ENCODE measurements around the gene MYL12A. TPM values are rescaled to one million over a fixed set of nuclear protein-coding genes. Genes with fewer than 3 reads are reported as not detected.

The MYL12A gene
- total and polyA plus RNA-seq, 12 donors, result 708 to 8,349 (median 3,626) TPM

DNA sequence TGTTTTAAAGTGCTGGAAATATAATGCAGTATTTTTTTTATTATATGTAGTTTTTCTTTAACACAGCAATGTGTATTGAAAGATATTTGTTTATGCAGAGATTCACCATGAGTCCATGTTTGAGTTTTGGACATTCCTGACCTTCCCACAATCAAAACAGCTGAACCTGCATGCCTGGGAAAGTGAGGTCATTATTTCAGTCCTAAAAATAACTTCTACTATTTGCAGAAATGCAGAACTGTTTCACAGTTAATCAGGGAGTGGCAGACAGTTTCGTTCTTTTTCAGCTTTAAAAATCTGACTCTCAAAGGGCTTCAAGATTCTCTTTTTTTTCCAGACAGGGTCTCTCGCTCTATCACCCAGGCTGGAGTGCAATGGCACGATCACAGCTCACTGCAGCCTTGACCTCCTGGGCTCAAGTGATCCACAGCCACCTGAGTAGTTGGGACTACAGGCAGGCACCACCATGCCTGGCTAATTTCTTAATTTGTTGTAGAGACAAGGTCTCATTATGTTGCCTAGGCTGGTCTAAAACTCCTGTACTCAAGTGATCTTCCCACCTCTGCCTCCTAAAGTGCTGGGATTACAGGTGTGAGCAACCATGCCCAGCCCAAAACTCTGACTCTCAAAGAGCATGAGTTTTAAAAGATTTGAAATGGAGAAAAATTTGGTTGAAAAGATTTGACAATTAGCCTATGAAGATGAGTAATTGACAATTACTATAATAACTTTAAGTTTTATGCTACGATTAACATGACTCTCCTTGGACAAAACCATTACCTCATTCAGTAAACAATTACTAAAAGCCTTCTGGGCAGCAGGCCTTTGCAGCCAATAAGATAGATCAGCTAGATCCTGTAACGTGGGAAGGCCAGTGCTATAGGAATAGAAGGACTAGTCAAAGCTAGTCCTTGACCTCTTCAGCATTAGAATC, 9.4 kb downstream of the MYL12A start:
- TF ChIP-seq, protein P1, sequence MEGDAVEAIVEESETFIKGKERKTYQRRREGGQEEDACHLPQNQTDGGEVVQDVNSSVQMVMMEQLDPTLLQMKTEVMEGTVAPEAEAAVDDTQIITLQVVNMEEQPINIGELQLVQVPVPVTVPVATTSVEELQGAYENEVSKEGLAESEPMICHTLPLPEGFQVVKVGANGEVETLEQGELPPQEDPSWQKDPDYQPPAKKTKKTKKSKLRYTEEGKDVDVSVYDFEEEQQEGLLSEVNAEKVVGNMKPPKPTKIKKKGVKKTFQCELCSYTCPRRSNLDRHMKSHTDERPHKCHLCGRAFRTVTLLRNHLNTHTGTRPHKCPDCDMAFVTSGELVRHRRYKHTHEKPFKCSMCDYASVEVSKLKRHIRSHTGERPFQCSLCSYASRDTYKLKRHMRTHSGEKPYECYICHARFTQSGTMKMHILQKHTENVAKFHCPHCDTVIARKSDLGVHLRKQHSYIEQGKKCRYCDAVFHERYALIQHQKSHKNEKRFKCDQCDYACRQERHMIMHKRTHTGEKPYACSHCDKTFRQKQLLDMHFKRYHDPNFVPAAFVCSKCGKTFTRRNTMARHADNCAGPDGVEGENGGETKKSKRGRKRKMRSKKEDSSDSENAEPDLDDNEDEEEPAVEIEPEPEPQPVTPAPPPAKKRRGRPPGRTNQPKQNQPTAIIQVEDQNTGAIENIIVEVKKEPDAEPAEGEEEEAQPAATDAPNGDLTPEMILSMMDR (IDR thresholded peaks at IDR 0.05), result no peak
- ATAC-seq (peak in 3 of 8 donors; percentile 12 to 26 (median 15)), DNase-seq (no peak)
- Histone ChIP-seq H3K36me3 (peaks cover 0 to 80% (median 51%) of the 10 kb centered on the region in 9 donors), H3K4me3 (peak overlapping the region in 6 of 10 donors; percentile 32 to 90 (median 66)), H3K27me3 (no peaks in the 10 kb centered on the region), H3K27ac (peak overlapping the region; percentile 56 to 100 (median 99)), H3K4me1 (peaks cover 0 to 91% (median 48%) of the 10 kb centered on the region in 9 donors), H3K9me3 (no peaks in the 10 kb centered on the region)
- WGBS, 2 donors, result 33 to 43% methylated on average over 5 of the region's 5 CpGs
- intact Hi-C loops (cut with DNase I), result no loop called here

DNA sequence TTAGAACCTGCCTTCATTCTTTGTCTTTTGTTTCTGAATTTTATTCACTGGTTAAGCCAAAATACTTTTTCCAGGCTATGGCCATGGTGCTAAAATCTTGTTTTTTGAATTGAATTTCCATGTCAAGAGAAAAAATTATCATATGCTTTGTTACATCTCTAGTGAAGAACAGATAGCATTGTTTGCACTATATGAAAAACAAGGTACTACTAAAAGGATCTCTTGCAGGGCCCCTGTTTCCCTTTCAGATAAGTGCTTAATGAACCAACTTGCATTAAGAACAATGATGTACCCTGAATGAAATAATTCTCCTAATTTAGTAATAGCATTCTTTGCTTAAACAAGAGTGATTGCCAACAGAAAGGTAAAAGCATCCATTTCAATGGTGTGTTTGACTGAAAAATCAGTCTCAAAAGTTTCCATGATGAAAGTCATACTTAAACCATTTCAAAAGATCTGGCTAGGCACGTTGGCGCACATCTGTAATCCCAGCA, 10.1 kb downstream of the MYL12A start:
- intact Hi-C loops (cut with DNase I), result no loop called here
- no peak for DNase-seq
- Histone ChIP-seq H3K27me3 (no peaks in the 10 kb centered on the region), H3K4me1 (peaks cover 0 to 84% (median 41%) of the 10 kb centered on the region in 9 donors), H3K36me3 (peaks cover 0 to 75% (median 51%) of the 10 kb centered on the region in 9 donors), H3K4me3 (peak overlapping the region in 5 of 10 donors; percentile 51 to 90 (median 81)), H3K27ac (peak overlapping the region in 9 of 10 donors; percentile 67 to 100 (median 99)), H3K9me3 (no peaks in the 10 kb centered on the region)
- WGBS, 2 donors, result 78 to 84% methylated on average over 2 of the region's 2 CpGs
- no peak for ATAC-seq
- TF ChIP-seq, protein P1 (IDR thresholded peaks at IDR 0.05), result no peak

DNA sequence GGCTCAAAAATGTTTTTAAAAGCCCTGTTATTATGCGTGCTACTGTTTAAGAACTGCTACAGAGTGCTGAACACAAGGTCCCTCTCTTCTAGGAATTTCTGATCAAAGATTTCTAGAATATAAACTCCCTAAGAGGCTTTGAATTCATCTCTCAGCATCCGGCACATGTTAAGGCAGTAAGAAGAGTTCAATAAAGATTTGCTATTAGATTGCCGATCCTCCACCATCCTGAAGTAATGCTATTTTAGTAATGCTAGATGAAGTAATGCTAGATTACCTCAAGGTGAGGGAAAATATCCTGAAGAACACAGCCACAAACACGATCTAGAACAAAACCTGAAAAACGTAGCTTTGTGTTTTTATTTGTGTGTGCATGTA, 13.4 kb downstream of the MYL12A start:
- WGBS, 2 donors, result 18 to 20% methylated on average over 5 of the region's 5 CpGs
- TF ChIP-seq, protein P1 (IDR thresholded peaks at IDR 0.05), result no peak
- intact Hi-C loops (cut with DNase I), result loop anchor here in 3 of 10 donors (5.0 kb wide), 3 partner anchors 191 to 341 kb away; partner anchors contain the start of gene TGIF1 (in 2 of the 3)
- ATAC-seq, result no peak
- H3K36me3 ChIP-seq, result peaks cover 0 to 42% (median 24%) of the 10 kb centered on the region in 9 donors
- no peaks in the 10 kb centered on the region for H3K27me3 ChIP-seq
- H3K4me3 ChIP-seq, result peak overlapping the region in 9 of 10 donors; percentile 73 to 96 (median 88)
- peak overlapping the region; percentile 96 to 100 (median 98) for H3K27ac ChIP-seq
- no peaks in the 10 kb centered on the region for H3K9me3 ChIP-seq
- H3K4me1 ChIP-seq, result peaks cover 1 to 80% (median 58%) of the 10 kb centered on the region in 9 donors
- no peak for DNase-seq

Measured in heart right ventricle (tissue), 16 donors.